Central memory CD4-positive, alpha-beta T cell (primary cell): ENCODE results near the gene NTNG2.
A peak's percentile ranks its signal among the peaks of the same experiment; 100 is the strongest.
"Not testable (repeated sequence)": the region's sequence is repeated elsewhere in the genome, so short reads cannot be mapped to it uniquely, and the experiment has no call there.

Source experiments
- DNase-seq: peaks from one replicate; pipeline ENCODE4 v3.0.0; 2022

Gene NTNG2

GRCh38 chr9:132268725-132269352 is 107.0 kb downstream of the NTNG2 start:
- peak; percentile 58 for DNase-seq

GRCh38 chr9:132269704-132270516 is 108.1 kb downstream of the NTNG2 start:
- DNase-seq: not testable (repeated sequence)

- no peak for DNase-seq
Observed at GRCh38 chr9:132274861-132275260, 113.0 kb downstream of the NTNG2 start.

- no peak for DNase-seq
Observed at GRCh38 chr9:132283165-132283564, 121.3 kb downstream of the NTNG2 start.

- DNase-seq: no peak
Observed at GRCh38 chr9:132283863-132284262, 122.0 kb downstream of the NTNG2 start.

GRCh38 chr9:132287256-132287760 is 125.5 kb downstream of the NTNG2 start:
- no peak for DNase-seq

GRCh38 chr9:132288361-132288760 is 126.5 kb downstream of the NTNG2 start:
- no peak for DNase-seq

- no peak for DNase-seq
Observed at GRCh38 chr9:132288966-132289365, 127.1 kb downstream of the NTNG2 start.

GRCh38 chr9:132293145-132293721 is 131.4 kb downstream of the NTNG2 start:
- peak; percentile 21 for DNase-seq
